Vagina (tissue), 2 donors: ENCODE measurements around the gene ADAT3.

Experiments
- POLR2A ChIP-seq, 2 donors: fragments of 450-650 bp; IDR thresholded peaks; one replicate each; pipeline ENCODE4 v1.6.1; 2017; ENCODE audit warnings: antibody characterized with exemption in 2 of 2, mild to moderate bottlenecking in 2 of 2, moderate library complexity in 2 of 2
- POLR2AphosphoS5 ChIP-seq, 2 donors: sonication (generic); formaldehyde crosslinking; IDR thresholded peaks; one replicate each; pipeline ENCODE4 v1.9.0; 2017; ENCODE audit warnings: antibody characterized with exemption in 2 of 2, mild to moderate bottlenecking in 2 of 2, low read depth in 1 of 2; ENCODE audit not compliant: insufficient read depth in 1 of 2
- TF ChIP-seq, protein P1 (sequence below), 3 experiments: fragments of 450-650 bp in 2 of 3; fragments of 200-600 bp in 1 of 3; sonication (generic) in 1 of 3; IDR thresholded peaks; one replicate each; pipeline ENCODE4 v1.5.1; 2017 to 2019; ENCODE audit warnings: antibody characterized with exemption in 3 of 3, mild to moderate bottlenecking in 2 of 3, moderate library complexity in 2 of 3

DNA sequence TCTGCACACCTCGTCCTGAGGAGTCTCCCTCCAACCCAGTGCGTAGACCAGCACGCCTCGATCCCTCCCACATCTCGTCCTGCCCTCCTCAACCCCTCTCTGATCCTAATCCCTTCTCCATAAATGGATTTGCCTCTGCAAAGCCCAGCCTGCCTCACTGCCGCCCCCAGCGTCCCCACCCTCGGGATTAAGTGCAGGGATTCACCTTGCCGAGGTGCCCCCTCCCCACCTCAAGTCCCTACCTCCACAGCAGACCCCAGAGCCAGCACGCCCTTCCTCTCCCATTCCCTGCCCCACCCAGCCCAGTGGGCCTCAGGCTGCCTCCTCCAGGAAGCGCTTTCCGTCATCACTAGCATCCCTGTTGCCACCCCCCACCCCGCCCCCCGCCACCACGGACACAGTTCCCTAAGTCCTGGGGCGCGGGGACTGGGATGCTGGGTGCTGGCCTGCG, 45.8 kb upstream of the ADAT3 start:
- TF ChIP-seq POLR2AphosphoS5 (IDR thresholded peaks at IDR 0.05; ENCODE audit: insufficient read depth in 1 of 2, low read depth in 1 of 2) (no peak), POLR2A (IDR thresholded peaks at IDR 0.05) (no peak)
- TF ChIP-seq, protein P1, sequence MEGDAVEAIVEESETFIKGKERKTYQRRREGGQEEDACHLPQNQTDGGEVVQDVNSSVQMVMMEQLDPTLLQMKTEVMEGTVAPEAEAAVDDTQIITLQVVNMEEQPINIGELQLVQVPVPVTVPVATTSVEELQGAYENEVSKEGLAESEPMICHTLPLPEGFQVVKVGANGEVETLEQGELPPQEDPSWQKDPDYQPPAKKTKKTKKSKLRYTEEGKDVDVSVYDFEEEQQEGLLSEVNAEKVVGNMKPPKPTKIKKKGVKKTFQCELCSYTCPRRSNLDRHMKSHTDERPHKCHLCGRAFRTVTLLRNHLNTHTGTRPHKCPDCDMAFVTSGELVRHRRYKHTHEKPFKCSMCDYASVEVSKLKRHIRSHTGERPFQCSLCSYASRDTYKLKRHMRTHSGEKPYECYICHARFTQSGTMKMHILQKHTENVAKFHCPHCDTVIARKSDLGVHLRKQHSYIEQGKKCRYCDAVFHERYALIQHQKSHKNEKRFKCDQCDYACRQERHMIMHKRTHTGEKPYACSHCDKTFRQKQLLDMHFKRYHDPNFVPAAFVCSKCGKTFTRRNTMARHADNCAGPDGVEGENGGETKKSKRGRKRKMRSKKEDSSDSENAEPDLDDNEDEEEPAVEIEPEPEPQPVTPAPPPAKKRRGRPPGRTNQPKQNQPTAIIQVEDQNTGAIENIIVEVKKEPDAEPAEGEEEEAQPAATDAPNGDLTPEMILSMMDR (IDR thresholded peaks at IDR 0.05): no peak
